Kidney capillary endothelial cell (primary cell): ENCODE data around the gene ITGAV.

Source experiments
- DNase-seq: peaks from one replicate; pipeline ENCODE4 v3.0.0-alpha.2; 2018; ENCODE audit warnings: low spot score

The ITGAV gene

DNA sequence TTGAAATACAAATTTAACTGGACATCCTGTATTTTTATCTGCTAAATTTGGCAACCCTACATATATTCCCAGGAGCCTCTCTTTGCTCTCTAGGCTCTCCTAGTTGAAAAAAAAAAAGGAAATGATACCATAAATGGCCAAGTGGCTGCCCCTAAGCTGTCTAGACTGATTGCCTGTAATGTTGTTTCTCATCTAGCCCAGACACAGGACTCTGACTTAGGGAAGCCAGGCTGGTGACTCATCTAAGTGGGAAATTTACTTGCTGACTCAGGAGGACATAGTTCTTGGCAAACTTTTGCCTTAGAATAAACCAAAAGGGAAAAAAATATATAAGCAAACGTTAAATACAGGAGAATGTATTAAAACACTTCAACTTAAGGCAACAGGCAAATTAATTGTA is 14.6 kb upstream of the ITGAV start:
- peak; percentile 99 for DNase-seq

DNA sequence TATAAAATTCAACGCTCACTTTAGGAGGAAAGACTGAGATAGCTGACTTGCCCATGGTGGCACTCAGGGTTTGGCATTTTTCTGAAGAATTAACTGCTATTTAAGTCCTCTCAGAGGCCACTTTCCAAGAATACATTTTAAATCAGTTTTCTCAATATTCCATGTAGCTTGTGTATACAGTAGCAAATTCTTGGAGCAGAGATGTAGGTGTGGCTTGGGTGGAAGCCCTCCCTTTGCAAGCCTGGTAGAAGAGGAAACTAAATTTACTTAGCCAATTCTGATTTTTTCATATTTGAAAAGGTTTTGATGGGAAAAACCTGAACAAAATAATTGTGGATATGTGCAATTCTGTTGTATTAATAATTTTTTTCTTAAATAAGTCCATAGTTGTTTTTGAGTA is 14.0 kb upstream of the ITGAV start:
- DNase-seq = no peak

DNA sequence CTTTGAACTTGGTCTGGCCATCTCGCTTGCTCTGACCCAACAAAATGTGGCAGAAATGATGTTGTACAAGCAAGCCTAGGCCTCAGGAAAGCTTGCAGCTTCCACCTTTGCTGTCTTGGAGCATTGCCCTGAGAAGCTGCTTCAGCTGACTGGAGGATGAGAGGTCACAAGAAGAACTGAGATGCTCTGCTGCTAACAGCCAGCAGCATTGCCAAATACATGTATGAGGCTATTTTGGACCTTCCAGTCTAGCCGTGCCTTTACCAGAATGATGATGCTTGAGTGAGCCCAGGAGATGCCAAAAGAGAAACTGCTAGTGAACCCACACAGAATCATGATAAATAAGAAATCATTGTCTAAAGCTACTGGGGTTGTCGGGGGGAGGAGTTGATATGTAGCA is 13.2 kb upstream of the ITGAV start:
- no peak for DNase-seq

DNA sequence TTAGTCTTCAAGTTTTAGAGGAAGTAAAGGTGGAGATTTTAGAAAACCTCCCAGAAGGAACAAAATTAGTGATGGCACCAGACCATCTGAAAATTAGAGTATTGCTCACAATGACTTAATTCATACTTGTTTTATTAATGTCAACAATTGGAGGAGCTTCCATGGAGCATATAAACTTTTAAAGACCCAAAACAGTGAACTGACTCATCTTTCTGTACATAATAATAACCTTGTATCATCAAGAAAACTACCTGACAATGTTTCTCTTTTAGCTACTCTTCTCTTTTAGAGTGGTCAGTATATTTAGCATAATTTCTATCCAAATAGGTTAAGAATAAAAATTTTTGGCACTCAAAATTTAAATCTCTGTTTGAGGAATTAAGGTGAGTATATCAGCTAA is 7.2 kb upstream of the ITGAV start:
- DNase-seq = no peak

DNA sequence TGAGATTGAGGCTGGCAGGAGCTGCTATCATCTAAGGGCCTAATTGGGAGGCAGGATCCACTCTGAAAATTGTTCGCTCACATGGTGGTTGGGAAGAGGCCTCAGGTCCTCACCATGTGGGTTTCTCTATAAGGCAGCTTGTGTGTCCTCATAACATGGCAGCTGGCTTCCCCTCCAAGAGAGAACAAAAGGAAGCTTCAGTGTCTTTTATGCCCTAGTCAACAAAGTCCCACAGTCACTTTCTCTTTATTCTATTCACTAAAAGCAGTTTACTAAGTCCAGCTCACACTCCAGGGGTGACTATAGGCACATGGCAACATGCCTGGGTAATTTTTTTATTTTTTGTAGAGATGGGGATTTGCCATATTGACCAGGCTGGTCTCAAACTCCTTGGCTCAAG is 5.8 kb upstream of the ITGAV start:
- no peak for DNase-seq

DNA sequence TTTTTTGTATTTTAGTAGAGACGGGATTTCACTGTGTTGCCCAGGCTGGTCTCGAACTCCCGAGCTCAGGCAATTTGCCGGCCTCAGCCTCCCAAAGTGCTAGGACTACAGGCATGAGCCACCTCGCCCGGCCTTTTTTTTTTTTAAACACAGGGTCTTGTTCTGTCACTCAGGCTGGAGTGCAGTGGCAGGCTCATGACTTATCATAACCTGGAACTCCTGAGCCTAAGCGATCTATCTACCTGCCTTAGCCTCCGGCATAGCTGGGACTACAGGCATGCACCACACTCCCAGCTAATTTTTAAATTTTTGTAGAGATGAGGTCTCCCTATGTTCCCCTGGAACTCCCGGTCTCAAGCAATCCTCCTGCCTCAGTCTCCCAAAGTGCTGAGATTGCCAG is 1.4 kb upstream of the ITGAV start:
- no peak for DNase-seq

DNA sequence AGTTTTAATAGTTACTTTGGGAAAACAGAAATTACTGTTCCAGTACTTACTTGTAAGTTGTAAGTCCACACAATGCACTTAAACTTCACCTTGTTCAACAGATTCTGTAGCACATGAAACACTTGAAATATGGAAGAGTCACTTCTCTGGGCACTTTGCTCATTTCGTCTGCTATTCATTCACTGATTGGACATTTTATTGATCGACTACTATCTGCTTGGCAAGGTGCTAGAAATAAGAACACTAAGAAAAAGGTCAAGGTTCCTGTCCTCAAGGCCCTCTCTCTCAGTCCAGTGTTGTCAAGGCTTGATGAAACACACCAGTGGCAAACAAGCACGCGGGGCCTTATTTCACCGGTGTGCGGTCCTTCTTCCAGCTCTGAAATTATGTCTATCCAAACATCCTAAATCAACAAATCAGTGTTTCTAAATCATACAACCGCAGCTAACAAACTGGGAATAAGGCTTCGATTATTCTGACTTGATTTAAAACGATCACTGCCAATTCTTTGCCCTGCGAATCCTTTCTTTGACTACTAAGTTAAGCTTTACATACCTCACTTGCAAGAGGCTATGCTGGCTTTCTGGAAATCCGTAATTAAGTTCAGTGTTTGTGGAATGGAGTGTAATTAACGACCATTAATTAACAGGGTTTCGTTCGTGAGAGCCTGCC is 780 bp upstream of the ITGAV start:
- DNase-seq = no peak

DNA sequence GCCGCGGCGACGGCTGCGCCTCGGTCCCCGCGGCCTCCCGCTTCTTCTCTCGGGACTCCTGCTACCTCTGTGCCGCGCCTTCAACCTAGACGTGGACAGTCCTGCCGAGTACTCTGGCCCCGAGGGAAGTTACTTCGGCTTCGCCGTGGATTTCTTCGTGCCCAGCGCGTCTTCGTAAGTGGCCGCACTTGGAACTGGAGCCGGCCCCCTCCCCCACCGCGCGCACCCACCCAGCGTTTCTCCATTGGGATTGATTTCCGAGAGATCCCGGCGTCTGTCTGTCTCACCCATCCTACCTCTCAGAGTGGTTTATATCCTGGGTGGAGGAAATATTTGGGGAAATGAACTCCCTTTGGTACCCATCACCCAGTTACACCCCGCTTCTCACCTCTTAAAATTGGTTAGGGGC is 498 bp downstream of the ITGAV start:
- peak; percentile 42 for DNase-seq

DNA sequence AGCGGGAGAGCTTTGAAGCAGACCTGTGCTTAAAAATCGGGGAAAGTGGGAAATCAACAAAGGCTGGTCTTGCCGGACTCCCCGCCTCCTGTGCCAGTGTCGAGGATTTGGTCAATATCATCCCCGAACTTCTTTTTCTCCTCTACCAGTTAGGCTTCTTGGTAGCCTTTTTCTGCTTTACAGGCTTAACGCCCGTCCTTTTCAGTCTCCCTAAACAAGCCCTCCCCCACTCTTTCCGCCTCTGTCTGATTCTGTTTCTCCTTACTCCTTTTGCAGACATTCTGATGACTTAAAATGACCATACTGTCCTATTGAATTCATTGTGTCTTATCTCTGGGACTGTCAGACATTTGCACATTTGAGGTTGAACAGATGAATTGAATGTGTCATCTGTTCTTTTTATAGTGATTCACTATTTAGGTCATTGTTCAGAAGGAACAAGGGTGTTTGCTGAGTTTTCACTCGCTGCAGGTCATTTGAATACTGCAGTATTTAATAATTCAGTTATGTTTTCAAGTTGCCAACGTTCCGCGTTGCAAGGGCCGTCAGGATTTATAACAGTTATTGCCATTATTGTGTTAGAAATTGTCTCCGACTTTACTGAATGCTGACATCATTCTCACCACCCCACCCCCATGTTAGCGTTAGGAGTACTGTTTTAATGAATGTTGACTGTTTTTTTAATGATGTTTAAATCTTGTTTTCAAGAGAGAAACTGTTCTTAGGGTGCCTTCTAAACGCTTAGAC is 1.1 kb downstream of the ITGAV start:
- DNase-seq = peak; percentile 77

DNA sequence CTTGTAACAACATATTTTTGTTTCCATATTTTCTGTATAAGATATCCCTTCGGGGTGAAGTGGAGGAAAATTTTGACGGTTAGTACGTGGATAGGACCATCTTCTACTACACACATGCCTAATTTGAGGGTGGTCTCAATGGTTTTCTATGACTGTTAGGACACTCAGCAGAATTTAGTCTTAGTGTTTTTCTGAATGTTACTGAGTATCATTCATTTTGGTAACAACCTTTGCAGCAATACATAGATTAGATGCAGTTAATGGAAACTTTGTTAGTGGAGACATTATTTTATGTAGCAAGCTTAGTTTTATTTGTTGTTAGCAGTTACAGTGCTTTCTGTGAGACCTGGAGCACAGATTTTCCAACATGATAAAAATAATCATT is 1.6 kb downstream of the ITGAV start:
- no peak for DNase-seq

DNA sequence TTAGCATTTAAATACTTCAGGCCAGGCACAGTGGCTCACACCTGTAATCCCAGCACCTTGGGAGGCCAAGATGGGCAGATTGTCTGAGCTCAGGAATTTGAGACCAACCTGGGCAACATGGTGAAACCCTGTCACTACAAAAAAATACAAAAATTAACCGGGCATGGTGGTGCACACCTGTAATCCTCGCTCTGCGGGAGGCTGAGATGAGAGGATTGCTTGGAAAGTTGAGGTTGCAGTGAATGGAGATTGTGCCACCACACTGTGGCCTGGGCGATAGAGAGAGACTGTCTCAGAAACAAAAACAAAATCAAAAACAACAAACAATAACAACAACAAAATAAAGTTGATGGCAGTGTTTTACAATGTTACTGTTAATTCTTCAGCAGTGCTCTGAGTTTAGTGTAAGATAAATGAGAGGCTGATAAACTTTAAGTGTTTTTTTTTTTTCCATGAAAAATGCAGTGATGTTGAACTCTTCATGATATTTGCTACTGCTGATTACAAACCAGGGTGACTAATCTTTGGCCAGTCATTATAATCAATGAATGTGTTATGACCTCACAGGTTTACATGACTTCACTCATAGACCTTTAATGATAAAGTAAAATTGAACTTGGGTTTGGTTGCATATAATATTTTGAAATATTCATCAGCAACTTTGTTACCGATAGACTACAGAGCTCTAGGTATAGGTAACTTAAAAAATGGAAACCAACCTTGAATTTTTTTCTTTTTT is 2.5 kb downstream of the ITGAV start:
- no peak for DNase-seq

DNA sequence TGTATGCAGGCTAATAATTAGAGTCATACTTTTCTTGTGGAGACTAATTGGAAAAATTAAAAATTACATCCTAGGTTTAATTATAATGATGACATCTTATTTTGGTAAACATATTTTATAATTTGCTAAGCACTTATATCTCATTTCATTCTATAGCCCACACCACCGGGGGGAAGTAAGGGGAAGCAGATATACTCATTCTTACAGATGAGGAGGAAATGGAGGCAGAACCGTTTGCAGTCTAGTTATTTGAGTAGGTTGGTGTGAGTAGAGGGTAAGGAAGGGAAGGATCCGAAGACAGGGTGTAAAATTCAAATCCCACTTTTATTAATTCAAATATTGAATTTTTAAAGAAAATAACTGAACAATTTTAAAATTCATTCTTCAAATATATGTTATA is 3.7 kb downstream of the ITGAV start:
- no peak for DNase-seq

DNA sequence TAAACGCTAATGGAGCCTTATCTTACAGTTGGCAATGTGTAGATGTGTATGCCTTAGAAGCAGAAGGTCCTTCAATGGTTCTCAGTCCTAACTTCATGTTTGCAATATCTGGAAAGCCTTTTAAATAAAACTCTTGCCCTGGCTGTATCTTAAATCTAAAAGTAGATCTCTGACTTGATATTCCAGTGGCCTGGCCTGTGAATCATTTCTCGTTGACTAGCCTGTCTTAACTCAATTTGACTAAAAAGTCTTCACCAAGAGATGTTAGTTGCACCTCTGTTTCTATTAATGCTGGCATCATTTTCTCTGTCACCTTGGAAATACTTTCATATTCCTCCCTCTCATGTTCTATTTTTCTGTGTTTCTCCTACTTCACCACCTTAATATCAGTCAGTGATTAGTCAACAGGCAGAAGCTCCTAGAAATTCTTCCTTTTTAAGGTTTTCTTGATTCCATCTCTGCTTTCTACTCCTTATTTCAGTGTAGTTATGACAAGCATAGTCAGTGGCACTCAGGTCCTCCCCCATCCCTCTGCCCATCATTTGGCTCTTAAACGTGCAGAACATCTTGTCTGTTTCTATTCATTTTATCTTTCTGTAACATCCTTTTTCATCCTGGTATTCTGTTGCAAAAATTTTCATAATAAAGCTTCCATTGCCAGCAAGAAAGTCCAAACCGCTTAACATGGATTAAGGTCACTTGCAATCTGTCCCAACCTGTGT is 4.3 kb downstream of the ITGAV start:
- DNase-seq = no peak

DNA sequence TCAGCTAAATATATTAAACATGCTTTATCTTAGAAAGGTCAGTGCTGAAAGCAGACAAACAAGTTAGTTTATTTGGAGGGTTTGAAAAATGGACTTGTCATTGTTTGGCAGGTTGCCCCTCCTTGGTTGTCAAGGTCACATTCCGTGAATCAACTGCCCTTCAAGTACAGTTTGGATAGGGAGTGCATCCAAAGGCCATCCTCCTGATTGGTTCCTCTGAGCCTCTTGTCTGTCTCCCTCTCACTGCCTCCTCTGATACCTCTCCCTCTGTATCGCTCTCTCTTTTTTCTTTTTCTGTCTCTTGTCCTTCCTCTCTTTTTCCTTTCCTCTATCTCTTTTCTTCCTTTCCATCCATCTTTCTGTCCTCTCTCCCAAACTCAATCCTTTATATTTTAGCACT is 5.4 kb downstream of the ITGAV start:
- DNase-seq = no peak

DNA sequence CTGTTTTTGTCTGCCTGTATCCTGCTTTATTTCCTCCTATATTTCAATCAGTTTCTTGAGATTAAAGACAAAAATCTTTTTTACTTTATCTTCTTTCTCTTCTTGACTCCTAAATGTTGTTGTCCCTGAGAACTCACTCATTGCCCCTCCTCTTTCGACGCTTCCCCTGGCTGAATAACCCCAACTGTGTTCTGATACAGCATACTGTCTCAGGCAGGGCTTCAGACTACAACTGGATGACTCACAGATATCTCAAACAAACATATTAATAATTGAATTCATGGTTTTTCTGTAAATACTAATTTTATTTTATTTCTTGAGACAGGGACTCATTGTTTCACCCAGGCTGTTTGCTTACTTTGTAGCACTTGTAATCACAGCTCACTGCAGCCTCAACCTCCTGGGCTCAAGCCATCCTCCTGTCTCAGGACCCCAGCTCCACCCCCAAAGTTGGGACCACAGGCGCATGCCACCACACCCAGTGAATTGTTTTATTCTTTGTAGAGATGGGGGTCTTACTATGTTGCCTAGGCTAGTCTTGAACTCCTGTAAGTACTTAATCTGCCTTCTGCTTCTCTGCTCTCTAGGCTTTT is 9.4 kb downstream of the ITGAV start:
- DNase-seq = no peak

DNA sequence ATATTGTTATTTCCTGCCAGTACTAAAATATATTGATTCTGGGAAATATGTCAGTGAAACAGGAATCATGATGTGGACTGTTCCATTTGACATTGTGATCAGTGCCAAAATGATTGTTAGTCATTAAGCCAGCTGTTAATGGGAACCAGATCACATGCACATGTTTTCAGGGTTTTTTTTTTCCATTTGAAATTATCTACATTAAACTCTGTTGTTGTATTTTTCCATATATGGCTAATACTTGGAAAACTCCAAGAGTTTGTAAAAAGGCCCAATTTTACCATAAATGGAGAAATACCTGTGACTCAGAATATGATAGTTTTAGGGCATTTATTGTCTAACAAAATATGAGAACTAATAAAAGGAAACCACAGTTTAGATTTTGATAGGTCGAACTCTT is 13.4 kb downstream of the ITGAV start:
- DNase-seq = no peak

DNA sequence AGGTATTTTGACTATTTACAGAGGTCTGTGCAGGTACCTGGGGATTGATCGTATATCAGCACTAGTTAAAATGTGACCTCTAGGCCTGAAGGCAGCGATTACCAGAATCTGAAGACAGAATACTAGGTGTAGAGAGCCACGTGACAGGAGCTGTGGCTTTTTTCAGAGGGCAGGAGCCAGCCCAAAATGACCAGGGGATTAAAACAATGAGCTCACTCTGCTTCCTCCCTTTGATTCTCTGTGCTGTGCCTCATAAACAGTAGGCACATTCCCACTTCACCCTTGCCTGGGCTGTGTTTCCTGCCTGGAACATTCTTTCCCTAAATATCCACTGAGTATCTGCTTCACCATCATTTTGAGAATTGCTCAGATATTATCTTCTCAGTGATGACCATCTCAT is 15.2 kb downstream of the ITGAV start:
- peak; percentile 55 for DNase-seq

DNA sequence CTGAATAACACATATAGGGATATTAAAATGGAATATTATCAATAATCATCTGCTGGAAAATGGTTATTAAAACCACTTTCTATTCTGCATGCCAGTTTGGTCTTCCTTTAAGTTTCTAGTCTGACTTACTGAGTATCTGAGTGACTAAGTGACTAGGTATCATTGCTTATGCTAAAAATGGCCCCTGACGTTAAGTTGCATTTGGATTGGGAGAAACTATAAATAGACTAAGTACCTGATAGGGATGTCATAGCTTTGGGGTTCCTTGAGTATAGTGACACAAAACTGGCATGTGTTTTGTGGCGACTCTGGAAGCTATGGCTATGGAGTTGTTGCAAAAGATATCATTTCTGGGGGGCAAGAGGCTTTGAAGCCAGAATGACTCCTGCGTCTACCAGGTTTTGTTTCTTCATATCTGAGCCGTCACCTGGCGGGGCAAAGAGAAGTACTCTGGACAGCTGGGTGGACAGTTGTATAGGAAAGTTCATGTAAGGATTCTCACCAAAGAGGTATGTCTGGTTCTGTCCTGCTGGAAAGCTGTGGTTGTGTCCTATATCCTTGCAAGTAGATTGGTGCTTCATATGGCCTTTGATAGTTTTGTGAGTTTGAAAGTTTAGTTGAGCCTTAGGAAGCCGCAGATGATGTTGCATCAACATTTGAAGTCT is 17.9 kb downstream of the ITGAV start:
- no peak for DNase-seq

DNA sequence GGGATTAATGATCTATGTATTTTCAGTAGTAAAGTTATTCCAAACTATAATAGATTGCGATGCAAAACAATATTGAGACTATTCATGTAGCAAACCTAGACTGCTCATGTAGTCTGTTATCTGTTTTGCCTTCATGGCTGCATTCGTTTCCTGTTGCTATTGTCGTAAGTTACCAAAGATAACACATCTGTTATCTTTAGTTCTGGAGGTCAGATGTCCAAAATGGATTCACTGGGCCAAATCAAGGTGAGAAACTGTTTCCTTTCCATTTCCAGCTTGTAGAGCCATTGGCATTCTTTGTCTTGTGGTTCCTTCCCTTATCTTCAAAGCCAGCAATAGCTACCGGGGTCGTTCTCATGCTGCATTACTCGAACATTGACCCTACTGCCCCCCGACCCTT is 20.9 kb downstream of the ITGAV start:
- no peak for DNase-seq

DNA sequence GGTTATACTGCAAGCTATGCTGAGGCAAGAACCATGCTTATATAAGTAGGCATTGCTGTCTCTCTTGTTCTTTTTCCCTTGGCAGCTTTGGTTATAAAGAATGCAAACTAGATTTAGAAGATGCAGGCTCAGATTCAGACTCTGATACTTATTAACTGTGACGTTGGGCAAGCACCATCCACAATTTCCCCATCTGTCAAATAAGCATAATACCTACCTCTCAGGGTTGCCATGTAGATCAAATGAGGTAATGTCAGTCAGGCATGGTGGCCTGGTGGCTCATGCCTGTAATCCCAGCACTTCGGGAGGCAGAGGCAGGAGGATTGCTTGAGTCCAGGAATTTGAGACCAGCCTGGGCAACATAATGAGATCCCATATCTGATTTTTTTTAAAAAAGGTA is 21.7 kb downstream of the ITGAV start:
- no peak for DNase-seq

DNA sequence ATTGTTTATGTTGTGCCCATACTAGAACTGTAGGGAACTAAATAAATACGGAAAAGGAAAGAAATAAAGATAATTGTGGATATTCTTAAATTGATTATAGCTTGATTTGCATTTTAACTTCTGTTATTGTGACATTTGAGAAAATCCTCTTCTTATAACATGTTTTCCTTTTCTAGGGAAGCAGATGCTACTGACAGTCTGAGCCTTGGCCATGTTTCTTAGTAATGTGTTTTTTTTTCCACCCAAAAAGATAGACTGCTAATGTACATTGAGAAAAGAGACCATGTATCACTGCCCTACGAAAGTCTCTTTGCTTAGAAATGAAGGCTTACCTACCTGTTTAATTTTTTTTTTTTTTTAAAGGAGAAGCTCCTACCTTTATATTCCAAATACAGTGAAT is 22.2 kb downstream of the ITGAV start:
- no peak for DNase-seq
